Suprapubic skin (tissue), 3 donors: ENCODE results near the gene CHST8.

Source experiments
- POLR2A ChIP-seq, 2 donors: fragments of 450-650 bp; IDR thresholded peaks; one replicate each; pipeline ENCODE4 v1.6.1; 2017; ENCODE audit warnings: antibody characterized with exemption in 2 of 2, mild to moderate bottlenecking in 2 of 2, moderate library complexity in 2 of 2
- TF ChIP-seq, protein P1 (sequence below), 2 donors: fragments of 200-600 bp in 1 of 2; fragments of 450-650 bp in 1 of 2; sonication (generic) in 1 of 2; IDR thresholded peaks; one replicate each; pipeline ENCODE4 v1.5.1; 2016 to 2019; ENCODE audit warnings: antibody characterized with exemption in 2 of 2, mild to moderate bottlenecking in 1 of 2, moderate library complexity in 1 of 2

DNA sequence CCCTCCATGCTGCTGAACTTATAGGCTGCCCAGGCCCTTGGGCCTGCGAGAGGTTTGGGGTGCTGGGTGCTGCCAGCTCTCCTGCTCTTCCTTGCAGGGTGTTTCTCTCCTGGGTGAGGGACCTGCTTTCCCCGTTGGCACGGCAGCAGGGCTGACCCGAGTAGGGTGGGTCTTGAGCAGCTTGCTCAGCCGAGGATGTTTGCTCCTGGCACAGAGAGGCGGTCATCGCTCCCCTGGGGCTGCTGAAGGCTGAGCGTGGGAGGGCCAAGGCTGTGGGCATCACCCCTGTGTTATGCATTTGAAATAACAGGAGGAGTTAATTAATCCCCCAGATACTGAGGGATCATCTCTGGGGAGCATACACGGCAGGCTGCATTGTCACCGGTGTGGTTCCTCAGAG lies 180.2 kb downstream of the CHST8 start:
- TF ChIP-seq, protein P1, sequence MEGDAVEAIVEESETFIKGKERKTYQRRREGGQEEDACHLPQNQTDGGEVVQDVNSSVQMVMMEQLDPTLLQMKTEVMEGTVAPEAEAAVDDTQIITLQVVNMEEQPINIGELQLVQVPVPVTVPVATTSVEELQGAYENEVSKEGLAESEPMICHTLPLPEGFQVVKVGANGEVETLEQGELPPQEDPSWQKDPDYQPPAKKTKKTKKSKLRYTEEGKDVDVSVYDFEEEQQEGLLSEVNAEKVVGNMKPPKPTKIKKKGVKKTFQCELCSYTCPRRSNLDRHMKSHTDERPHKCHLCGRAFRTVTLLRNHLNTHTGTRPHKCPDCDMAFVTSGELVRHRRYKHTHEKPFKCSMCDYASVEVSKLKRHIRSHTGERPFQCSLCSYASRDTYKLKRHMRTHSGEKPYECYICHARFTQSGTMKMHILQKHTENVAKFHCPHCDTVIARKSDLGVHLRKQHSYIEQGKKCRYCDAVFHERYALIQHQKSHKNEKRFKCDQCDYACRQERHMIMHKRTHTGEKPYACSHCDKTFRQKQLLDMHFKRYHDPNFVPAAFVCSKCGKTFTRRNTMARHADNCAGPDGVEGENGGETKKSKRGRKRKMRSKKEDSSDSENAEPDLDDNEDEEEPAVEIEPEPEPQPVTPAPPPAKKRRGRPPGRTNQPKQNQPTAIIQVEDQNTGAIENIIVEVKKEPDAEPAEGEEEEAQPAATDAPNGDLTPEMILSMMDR (IDR thresholded peaks at IDR 0.05) = no peak
- no peak for TF ChIP-seq POLR2A (IDR thresholded peaks at IDR 0.05)
